HG03060 (cell line): ENCODE data around the gene MBD6.
"Not testable (repeated sequence)": the region's sequence is repeated elsewhere in the genome, so short reads cannot be mapped to it uniquely, and the experiment has no call there.

Source experiments
- ATAC-seq: cut with Tn5 transposase; IDR thresholded peaks from one replicate; pipeline ENCODE4 v1.9.1; 2021; ENCODE audit warnings: low read depth, moderate number of reproducible peaks; ENCODE audit not compliant: unreplicated experiment

Gene MBD6

DNA sequence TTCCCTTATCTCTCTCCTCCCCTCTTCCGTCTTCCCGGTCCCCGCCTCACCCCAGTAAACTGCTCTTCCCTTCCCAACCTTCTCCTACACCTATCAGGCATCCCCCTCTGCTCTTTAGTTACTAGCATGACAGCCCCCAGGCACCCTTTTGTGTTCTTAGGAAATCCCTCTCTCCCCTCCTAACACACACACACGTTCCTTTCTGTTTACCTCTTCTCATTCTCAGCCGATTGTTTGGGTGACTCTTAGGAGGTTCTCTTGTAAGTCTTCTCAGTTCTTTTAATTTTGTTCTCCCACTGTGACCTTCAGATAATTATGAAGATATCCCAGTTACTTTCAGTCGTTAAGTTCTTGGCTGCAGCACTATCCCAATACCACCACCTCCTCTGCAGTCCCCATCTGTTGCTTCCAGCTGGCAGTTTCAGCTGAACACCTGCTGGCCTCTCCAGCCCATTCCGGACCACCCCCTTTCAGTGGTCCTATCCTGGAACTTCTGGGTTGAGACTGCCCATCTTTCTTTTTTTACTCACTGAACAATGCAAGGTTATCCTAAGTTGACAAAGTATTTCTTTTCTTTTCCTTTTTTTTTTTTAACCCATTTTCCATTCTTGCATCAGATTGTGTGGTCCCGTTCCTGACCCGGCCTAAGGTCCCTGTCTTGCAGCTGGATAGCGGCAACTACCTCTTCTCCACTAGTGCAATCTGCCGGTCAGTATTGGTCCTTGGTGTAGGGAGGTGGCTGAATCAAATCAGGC is 34.0 kb upstream of the MBD6 start:
- no peak for ATAC-seq

DNA sequence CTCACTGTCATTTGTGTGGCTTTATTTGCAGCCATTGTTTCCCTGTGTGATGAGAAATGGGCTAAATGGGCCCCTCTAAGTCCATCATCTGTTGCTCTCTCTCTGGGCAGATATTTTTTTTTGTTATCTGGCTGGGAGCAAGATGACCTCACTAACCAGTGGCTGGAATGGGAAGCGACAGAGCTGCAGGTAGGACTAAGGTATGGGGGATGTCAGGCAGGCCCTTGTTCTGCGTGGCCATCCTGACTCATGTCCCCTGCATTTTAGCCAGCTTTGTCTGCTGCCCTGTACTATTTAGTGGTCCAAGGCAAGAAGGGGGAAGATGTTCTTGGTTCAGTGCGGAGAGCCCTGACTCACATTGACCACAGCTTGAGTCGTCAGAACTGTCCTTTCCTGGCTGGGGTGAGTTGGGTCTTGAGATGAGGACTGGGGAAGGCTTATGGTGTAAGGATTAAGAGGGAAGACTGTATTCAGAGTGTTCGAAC is 33.4 kb upstream of the MBD6 start:
- no peak for ATAC-seq

DNA sequence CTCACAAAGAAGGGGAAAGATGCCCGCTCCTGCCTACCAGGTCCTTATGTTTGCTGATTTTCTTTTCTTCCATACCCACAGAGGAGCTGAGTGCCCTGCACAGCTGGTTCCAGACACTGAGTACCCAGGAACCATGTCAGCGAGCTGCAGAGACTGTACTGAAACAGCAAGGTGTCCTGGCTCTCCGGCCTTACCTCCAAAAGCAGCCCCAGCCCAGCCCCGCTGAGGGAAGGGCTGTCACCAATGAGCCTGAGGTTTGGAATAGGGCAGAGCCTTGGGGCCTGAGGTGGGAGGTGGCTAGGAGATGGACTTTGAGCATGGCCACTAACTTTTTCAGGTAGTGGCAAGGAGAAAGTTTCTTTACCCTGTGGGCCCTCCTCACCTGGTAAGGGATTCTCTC is 32.5 kb upstream of the MBD6 start:
- ATAC-seq, result no peak

DNA sequence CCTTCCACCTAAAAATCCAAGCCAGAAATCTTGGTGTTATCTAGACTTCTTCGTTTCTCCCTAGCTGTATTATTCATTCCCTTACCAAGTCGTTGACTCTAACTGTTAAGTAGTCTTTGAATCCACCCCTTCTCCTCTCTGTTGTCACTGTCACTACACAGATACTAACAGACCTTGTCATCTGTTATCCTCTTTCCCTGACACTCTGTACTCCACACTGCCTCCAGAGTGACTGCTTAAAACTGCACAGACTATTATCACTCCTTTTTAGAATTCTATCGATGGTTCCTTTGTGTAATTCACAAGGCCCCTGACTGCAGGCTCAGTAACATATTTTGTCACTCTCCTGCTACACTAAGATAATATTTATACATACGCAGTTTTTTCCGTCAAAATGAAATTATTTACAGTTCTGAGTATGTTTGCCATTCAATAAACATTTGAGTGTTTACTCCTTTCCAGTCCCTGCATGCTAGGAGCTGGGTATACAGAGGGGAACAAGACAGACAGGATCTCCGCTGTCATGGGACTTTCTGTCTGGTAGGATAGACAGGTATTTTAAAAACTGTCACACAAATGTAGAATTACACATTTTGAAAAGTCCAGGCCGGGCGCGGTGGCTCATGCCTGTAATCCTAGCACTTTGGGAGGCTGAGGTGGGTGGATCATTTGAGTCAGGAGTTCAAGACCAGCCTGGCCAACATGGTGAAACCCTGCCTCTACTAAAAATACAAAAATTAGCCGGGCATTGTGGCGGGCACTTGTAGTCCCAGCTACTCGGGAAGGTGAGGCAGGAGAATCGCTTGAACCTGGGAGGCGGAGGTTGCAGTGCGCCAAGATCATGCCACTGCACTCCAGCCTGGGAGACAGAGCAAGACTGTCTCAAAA is 31.0 kb upstream of the MBD6 start:
- no peak for ATAC-seq

DNA sequence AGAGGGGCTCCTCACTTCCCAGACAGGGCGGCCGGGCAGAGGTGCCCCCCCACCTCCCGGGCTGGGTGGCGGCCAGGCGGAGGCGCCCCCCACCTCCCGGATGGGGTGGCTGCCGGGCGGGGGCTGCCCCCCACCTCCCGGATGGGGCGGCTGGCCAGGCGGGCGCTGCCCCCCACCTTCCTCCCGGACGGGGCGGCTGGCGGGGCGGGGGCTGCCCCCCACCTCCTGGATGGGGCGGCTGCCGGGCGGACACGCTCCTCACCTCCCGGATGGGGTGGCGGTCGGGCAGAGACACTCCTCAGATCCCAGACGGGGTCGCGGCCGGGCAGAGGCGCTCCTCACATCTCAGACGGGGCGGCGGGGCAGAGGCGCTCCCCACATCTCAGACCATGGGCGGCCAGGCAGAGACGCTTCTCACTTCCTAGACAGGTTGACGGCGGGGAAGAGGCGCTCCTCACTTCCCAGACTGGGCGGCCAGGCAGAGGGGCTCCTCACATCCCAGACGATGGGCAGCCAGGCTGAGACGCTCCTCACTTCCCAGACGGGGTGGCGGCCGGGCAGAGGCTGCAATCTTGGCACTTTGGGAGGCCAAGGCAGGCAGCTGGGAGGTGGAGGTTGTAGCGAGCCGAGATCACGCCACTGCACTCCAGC is 27.4 kb upstream of the MBD6 start:
- ATAC-seq, result not testable (repeated sequence)

DNA sequence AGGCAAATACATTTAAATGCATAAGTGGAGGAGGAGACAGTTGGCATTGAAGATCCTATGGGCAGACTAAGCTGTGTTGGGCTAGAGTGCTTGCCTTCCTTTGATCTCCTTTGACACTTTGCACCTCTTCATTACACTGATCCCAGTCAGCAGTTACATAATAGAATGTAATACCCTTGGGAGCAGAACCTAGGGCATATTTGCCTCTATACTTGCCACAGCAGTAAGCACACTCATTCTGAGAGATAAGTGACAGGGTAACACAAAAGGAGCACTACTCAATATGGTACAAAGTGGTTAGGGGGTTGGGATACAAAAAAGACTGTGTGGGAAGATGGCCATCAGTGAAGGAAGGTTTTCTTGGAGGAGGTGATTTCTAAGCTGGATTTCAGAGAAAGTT is 25.8 kb upstream of the MBD6 start:
- ATAC-seq, result no peak

DNA sequence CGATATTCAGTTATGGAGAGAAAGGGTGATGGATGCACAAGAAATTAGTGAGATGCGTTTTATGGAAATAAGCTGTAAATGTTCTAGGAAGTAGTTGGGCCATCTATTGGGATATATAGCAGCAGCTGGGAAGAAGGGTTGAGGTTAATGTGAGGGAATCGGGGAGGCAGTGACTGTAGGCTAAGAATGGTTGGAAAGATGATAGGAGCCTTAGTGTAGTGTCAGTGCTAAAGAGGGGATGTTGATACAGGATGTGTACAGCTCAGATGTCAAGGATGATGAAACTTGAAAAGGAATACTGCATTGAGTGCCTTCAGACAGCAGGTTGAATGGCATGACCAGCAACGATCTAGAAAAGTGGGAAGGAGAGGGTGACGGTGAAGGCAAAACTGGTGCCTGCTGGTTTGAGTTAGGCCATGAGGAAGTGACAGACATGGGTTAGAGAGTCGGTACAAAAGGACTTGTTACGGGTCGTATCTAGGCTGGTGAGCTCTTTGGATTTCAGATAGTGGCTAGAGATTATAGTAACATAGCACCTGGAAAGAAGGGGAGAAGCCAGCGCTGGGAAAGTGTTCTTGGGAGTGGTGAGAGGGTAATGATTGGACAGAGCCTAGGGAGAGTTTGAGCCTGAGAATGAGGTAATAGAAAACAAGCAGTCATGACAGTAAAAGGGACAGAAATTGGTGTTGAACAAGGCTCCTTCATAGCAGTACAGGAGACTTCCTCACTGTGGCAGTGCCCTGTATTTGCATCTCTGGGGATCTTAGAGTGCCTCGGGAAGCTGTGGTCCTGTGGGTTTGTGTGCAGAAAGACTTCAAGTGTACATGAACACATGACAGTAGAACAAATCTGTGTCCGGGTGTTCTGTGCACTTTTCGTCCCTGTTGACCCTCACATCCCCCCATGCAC is 25.1 kb upstream of the MBD6 start:
- ATAC-seq, result no peak

DNA sequence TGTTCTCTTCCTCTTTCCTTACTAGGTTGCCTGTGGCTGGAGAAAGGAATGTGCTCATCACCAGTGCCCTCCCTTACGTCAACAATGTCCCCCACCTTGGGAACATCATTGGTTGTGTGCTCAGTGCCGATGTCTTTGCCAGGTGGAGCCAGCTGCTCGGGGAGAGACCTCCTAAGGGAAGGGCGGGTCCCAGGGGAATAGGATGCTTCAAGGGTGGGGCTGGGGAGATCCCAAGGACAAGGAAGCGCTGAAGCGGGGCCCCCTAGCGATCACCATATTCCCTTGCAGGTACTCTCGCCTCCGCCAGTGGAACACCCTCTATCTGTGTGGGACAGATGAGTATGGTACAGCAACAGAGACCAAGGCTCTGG is 24.5 kb upstream of the MBD6 start:
- ATAC-seq, result no peak

DNA sequence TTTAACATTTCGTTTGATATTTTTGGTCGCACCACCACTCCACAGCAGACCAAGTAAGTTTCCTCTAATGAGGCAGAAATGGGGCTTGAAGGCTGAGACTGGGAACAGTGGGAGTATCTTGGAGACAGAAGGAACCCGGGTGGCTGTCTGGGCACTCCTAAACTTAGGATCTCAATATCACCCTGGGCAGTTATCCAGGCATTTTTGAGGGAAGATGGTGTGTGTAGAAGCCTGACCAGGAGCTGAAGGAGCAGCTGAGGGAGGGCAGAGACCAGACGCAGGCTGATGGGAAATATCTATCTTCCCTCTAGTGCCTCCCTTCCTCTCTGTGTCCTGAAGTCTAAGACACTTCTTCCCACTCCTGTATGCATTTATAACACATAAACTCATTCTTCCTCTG is 24.1 kb upstream of the MBD6 start:
- ATAC-seq, result no peak

DNA sequence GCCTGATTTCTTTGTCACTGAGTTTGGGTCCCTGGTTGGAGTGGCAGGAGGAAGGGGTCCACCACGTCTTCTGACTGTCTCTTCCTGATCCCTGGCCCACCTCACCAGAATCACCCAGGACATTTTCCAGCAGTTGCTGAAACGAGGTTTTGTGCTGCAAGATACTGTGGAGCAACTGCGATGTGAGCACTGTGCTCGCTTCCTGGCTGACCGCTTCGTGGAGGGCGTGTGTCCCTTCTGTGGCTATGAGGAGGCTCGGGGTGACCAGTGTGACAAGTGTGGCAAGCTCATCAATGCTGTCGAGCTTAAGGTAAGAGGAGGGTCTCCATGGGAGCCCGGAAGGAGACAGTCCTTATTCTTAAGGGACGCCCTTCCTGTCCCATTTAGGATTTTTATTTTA is 22.4 kb upstream of the MBD6 start:
- no peak for ATAC-seq

DNA sequence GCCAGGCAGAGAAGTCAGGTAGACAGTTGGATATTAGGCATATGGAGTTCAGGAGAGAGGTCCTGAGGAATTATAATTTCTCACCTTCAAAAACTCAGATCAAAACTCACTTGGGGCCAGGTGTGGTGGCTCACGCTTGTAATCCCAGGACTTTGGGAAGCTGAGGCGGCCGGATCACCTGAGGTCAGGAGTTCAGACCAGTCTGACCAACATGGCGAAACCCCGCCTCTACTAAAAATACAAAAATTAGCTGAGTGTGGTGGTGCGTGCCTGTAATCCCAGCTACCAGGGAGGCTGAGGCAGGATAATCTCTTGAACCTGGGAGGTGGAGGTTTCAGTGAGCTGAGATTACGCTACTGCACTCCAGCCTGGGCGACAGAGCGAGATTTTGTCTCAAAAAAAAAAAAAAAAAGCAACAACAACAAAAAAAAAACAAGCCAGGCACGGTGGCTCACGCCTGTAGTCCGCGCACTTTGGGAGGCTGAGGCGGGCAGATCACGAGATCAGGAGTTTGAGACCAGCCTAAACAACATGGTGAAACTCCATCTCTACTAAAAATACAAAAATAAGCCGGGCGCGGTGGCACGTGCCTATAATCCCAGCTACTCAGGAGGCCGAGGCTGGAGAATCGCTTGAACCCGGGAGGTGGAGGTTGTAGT is 20.2 kb upstream of the MBD6 start:
- not testable (repeated sequence) for ATAC-seq

DNA sequence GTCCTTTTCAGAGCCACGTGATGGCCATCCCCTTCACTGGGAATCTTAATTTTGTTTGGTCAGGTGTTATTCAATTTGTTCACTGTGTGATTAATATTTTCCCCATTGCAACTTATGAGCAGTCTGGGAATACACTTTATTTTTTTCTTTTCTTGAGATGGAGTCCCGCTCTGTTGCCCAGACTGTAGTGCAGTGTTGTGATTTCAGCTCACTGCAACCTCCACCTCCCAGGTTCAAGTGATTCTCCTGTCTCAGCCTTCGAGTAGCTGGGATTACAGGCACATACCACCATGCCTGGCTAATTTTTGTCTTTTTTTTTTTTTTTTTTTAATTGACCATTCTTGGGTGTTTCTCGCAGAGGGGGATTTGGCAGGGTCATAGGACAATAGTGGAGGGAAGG is 16.1 kb upstream of the MBD6 start:
- ATAC-seq, result not testable (repeated sequence)

DNA sequence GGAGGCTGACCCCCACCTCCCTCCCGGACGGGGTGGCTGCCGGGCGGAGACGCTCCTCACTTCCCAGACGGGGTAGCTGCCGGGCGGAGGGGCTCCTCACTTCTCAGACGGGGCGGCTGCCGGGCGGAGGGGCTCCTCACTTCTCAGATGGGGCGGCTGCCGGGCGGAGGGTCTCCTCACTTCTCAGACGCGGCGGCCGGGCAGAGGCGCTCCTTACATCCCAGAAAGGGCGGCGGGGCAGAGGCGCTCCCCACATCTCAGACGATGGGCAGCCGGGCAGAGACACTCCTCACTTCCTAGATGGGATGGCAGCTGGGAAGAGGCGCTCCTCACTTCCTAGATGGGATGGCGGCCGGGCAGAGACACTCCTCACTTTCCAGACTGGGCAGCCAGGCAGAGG is 14.8 kb upstream of the MBD6 start:
- not testable (repeated sequence) for ATAC-seq

DNA sequence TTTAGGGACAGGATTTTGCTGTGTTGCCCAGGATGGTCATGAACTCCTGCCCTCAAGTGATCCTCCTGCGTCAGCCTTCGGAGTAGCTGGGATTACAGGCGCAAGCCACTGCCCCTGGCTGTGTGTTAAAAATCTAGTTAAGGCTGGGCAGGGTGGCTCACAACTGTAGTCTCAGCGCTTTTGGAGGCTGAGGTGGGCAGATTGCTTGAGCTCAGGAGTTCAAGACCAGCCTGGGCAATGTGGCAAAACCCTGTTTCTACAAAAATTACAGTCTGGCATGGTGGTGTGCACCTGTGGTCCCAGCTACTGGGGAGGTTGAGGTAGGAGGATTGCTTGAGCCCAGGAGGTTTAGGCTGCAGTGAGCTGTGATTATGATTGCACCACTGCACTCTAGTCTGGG is 11.5 kb upstream of the MBD6 start:
- ATAC-seq, result no peak

DNA sequence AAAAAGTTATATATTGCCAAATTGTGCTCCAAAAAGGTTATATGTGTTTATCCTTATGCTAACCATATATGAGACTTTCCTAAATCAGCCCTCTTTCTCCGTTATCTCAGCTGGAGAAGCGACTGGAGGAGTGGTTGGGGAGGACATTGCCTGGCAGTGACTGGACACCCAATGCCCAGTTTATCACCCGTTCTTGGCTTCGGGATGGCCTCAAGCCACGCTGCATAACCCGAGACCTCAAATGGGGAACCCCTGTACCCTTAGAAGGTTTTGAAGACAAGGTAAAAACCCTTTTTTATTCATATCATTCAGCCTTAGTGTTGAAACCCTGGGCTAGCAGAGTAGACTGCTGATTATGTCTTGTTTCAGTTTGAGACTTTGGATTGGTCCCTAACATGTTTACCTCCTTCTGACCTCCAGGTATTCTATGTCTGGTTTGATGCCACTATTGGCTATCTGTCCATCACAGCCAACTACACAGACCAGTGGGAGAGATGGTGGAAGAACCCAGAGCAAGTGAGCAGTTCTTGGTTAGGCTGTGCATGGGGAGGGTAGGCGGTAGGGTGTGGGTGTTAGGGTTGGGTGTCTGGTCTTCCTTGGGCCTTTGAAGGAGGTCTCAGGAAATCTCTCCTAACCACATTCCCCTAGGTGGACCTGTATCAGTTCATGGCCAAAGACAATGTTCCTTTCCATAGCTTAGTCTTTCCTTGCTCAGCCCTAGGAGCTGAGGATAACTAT is 10.9 kb upstream of the MBD6 start:
- no peak for ATAC-seq

DNA sequence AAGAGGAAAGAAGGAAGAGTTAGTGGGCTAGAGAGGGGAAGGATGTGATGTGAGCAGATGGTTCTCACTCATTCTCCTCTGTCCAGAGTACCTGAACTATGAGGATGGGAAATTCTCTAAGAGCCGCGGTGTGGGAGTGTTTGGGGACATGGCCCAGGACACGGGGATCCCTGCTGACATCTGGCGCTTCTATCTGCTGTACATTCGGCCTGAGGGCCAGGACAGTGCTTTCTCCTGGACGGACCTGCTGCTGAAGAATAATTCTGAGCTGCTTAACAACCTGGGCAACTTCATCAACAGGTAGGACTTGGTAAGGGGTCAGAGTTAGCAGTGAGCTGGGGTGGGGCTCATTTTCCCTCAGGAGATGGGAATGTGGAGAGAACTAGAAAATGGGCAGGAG is 10.0 kb upstream of the MBD6 start:
- no peak for ATAC-seq

DNA sequence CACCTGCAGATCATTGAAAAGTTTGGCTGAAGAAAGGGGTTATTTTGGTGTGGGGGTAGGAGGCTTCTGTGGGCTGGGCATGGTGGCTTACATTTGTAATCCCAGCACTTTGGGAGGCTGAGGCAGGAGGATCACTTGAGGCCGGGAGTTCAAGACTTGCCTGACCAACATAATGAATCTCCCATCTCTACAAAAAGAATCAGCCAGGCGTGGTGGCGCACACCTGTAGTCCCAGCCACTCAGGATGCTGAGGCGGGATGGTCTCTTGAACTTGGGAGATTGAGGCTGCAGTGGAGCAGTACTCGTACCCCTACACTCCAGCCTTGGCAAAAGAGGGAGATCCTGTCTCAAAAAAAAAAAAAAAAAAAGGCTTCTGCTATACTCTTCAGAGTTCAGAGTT is 9.4 kb upstream of the MBD6 start:
- no peak for ATAC-seq

DNA sequence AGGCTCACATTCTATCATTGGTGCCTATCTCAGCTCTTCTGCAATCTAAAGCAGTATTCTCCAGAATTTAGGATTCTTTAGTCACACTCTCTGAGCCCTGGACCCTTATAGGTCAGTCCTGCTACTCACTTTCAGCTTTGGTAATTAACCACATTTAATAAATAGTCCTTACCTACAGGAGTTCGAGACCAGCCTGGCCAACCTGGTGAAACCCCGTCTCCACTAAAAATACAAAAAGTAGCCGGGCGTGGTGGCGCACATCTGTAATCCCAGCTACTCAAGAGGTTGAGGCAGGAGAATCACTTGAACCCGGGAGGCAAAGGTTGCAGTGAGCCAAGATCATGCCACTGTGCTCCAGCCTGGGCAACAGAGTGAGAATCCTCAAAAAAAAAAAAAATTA is 8.9 kb upstream of the MBD6 start:
- not testable (repeated sequence) for ATAC-seq

DNA sequence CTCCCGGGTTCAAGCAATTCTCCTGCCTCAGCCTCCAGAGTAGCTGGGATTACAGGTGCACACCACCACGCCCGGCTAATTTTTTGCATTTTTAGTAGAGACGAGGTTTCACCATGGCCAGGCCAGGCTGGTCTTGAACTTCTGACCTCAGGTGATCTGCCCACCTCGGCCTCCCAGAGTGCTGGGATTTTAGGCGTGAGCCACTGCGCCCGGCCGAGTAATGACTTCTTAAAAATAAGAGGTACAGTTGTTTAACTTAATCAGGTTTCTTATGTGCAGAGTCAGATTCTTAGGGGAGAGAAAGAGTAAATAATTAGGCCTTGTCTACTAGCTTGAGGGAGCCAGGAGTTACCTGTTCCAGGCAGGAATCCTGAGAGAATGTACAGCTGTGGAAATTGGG is 8.4 kb upstream of the MBD6 start:
- ATAC-seq, result not testable (repeated sequence)
